SK-N-SH (cell line): ENCODE results near the gene NOP58. TPM values are rescaled to one million over a fixed set of nuclear protein-coding genes. Genes with fewer than 3 reads are reported as not detected.

Experiments
- CTCF ChIA-PET: fragments of 300-600, 350-600 bp; formaldehyde crosslinking; extraction: SDS; loops from one replicate; lab custom pipeline; 2021; lab: Yijun Ruan, JAX
- POLR2A ChIA-PET: fragments of 350-600 bp; sonication (Branson Sonifier 250); formaldehyde crosslinking; extraction: SDS; loops from one replicate; lab custom pipeline; 2020; ENCODE audit warnings: antibody characterized with exemption, inconsistent platforms; lab: Yijun Ruan, JAX
- DNase-seq: peaks from one replicate; pipeline ENCODE4 v3.0.0; 2012
- H2AFZ ChIP-seq: fragments of 200-600 bp; sonication (generic); 2 replicates; pipeline ENCODE4 v1.8.1; 2016; ENCODE audit warnings: antibody characterized with exemption, mild to moderate bottlenecking, low read depth
- H3F3A ChIP-seq: fragments of 200-600 bp; sonication (generic); replicated peaks from 2 replicates; pipeline ENCODE3; 2016; ENCODE audit warnings: antibody characterized with exemption, mild to moderate bottlenecking; ENCODE audit not compliant: insufficient read depth
- H3K27ac ChIP-seq, 2 experiments: fragments of 200-500 bp in 1 of 2; fragments of 200-600 bp in 1 of 2; sonication (Bioruptor generic) in 1 of 2; sonication (generic), shearing (Covaris generic) in 1 of 2; 2 replicates each; pipeline versions ENCODE4 v1.5.1 to v1.6.1; 2014 to 2016; ENCODE audit warnings: low read depth in 2 of 2, inconsistent platforms in 1 of 2, low read length in 1 of 2, mild to moderate bottlenecking in 1 of 2, mixed read lengths in 1 of 2
- H3K27me3 ChIP-seq: fragments of 200-600 bp; sonication (generic), shearing (Covaris generic); 2 replicates; pipeline ENCODE4 v1.6.1; 2016; ENCODE audit warnings: mixed run types; ENCODE audit not compliant: insufficient read depth
- H3K36me3 ChIP-seq, 2 experiments: fragments of 200-500 bp in 1 of 2; fragments of 200-600 bp in 1 of 2; sonication (Bioruptor generic) in 1 of 2; sonication (generic) in 1 of 2; replicated peaks in 1 of 2; 2 replicates each; pipeline versions ENCODE3 to v1.5.1; 2014 to 2016; ENCODE audit warnings: low read length in 1 of 2, mild to moderate bottlenecking in 1 of 2; ENCODE audit not compliant: insufficient read depth in 2 of 2, control insufficient read depth in 1 of 2
- H3K4me1 ChIP-seq, 2 experiments: fragments of 200-500 bp in 1 of 2; fragments of 200-600 bp in 1 of 2; sonication (Bioruptor generic) in 1 of 2; sonication (generic), shearing (Covaris generic) in 1 of 2; 2 replicates each; pipeline versions ENCODE4 v1.5.1 to v1.6.1; 2014 to 2016; ENCODE audit warnings: low read depth in 1 of 2, low read length in 1 of 2, mixed run types in 1 of 2; ENCODE audit not compliant: insufficient read depth in 2 of 2, control insufficient read depth in 1 of 2
- H3K4me2 ChIP-seq: fragments of 200-600 bp; sonication (generic), shearing (Covaris generic); 2 replicates; pipeline ENCODE4 v1.6.1; 2017; ENCODE audit warnings: mixed run types
- H3K4me3 ChIP-seq, 2 experiments: fragments of 200-500 bp in 1 of 2; fragments of 200-600 bp in 1 of 2; sonication (Bioruptor generic) in 1 of 2; sonication (generic), shearing (Covaris generic) in 1 of 2; 2 replicates each; pipeline versions ENCODE4 v1.5.1 to v1.8.1; 2014 to 2016; ENCODE audit warnings: low read depth in 2 of 2, inconsistent platforms in 1 of 2, low read length in 1 of 2, mild to moderate bottlenecking in 1 of 2, mixed read lengths in 1 of 2, moderate library complexity in 1 of 2
- H3K79me2 ChIP-seq: fragments of 200-600 bp; sonication (generic); 2 replicates; pipeline ENCODE4 v1.8.1; 2017; ENCODE audit warnings: mild to moderate bottlenecking; ENCODE audit not compliant: insufficient read depth
- H3K9ac ChIP-seq: fragments of 200-600 bp; sonication (generic); 2 replicates; pipeline ENCODE4 v1.6.1; 2017; ENCODE audit warnings: mixed run types
- H3K9me2 ChIP-seq: fragments of 200-600 bp; sonication (generic); 2 replicates; pipeline ENCODE4 v1.6.1; 2017; ENCODE audit warnings: mixed run types
- H3K9me3 ChIP-seq: fragments of 200-600 bp; sonication (generic); 2 replicates; pipeline ENCODE4 v1.6.1; 2017; ENCODE audit warnings: mixed run types, mild to moderate bottlenecking, moderate library complexity
- H4K20me1 ChIP-seq: fragments of 200-600 bp; sonication (generic); 2 replicates; pipeline ENCODE4 v1.6.1; 2017; ENCODE audit warnings: mild to moderate bottlenecking, mixed run types; ENCODE audit not compliant: insufficient read depth
- CTCF ChIP-seq: fragments of 200-600 bp; sonication (generic); IDR thresholded peaks from 2 replicates; pipeline ENCODE4 v1.6.1; 2017; ENCODE audit warnings: antibody characterized with exemption, mild to moderate bottlenecking, moderate library complexity
- EZH2phosphoT487 ChIP-seq: fragments of 200-600 bp; sonication (generic); IDR thresholded peaks from 2 replicates; pipeline ENCODE4 v1.6.1; 2017; ENCODE audit warnings: low read depth, mixed run types, mild to moderate bottlenecking, antibody characterized with exemption, moderate library complexity, borderline replicate concordance
- FOXJ3 ChIP-seq: sonication (generic); formaldehyde crosslinking; IDR thresholded peaks from 2 replicates; pipeline ENCODE4 v1.5.1; 2020; ENCODE audit warnings: mild to moderate bottlenecking, missing genetic modification reagents
- FOXM1 ChIP-seq: IDR thresholded peaks from 2 replicates; pipeline ENCODE4 v1.4.0; 2012; ENCODE audit warnings: low read depth, mild to moderate bottlenecking
- MAX ChIP-seq: IDR thresholded peaks from 2 replicates; pipeline ENCODE4 v1.4.0; 2012; ENCODE audit warnings: low read depth
- MXI1 ChIP-seq: IDR thresholded peaks from 2 replicates; pipeline ENCODE4 v1.6.1; 2012; ENCODE audit warnings: mild to moderate bottlenecking, low read depth, low read length, improper control_type of control experiment
- NFIC ChIP-seq: IDR thresholded peaks from 2 replicates; pipeline ENCODE4 v1.4.0; 2012; ENCODE audit warnings: borderline replicate concordance
- REST ChIP-seq: IDR thresholded peaks from 2 replicates; pipeline ENCODE4 v1.6.1; 2012; ENCODE audit warnings: mild to moderate bottlenecking, low read depth, low read length, moderate library complexity
- TAF1 ChIP-seq: IDR thresholded peaks from 2 replicates; pipeline ENCODE4 v1.6.1; 2012; ENCODE audit warnings: low read depth, mild to moderate bottlenecking, low read length, moderate library complexity, borderline replicate concordance
- TCF12 ChIP-seq: IDR thresholded peaks from 2 replicates; pipeline ENCODE4 v1.4.0; 2012
- TEAD4 ChIP-seq: IDR thresholded peaks from 2 replicates; pipeline ENCODE4 v1.4.0; 2012; ENCODE audit warnings: mild to moderate bottlenecking, borderline replicate concordance; ENCODE audit not compliant: insufficient read depth
- YY1 ChIP-seq: IDR thresholded peaks from 2 replicates; pipeline ENCODE4 v1.4.0; 2012; ENCODE audit warnings: low read depth, mild to moderate bottlenecking
- WGBS: methylation state at CpG from one replicate; pipeline ENCODE4 v1.1.6; 2017; ENCODE audit warnings: low lambda C conversion rate; 5-methylcytosine and 5-hydroxymethylcytosine counted together
- polyA plus RNA-seq, 3 experiments: library from polyadenylated mRNA; depleted of rRNA; stranded (reverse); fragments of >200 nt; gene quantifications; 2 replicates each; pipeline ENCODE4 v1.2.3, GENCODE V29; 2012
- TF ChIP-seq, protein P1 (sequence below): IDR thresholded peaks from 2 replicates; pipeline ENCODE4 v1.4.0; 2012; ENCODE audit warnings: low read depth, borderline replicate concordance

NOP58 gene
- polyA plus RNA-seq, 1 of the 3 experiments (the other 2 are of a cell fraction), result 37.4 TPM

DNA sequence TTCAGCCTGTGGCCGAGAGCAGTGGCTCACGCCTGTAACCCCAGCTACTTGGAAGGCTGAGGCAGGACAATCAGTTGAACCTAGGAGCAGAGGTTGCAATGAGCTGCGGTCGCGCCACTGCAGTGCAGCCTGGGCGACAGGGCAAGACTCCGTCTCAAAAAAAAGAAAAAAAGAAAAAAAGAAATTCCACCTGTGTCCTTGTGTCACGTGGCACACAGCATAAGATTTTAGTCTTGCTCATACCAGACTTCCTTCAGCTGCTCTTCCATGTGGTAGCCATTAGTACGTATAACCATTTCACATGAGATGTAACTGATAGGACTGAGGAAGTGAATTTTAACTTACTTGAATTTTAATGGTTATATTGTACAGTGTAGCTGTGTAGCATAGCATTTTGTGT lies 4.0 kb downstream of the NOP58 start:
- no peaks in the 10 kb centered on the region for H3K36me3 ChIP-seq
- H3K9me3 ChIP-seq, result no peaks in the 10 kb centered on the region
- 69% methylated on average over 9 of the region's 9 CpGs for WGBS
- peak; percentile 71 for TF ChIP-seq TCF12
- TF ChIP-seq, protein P1, sequence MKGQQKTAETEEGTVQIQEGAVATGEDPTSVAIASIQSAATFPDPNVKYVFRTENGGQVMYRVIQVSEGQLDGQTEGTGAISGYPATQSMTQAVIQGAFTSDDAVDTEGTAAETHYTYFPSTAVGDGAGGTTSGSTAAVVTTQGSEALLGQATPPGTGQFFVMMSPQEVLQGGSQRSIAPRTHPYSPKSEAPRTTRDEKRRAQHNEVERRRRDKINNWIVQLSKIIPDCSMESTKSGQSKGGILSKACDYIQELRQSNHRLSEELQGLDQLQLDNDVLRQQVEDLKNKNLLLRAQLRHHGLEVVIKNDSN, result peak; percentile 81
- peak; percentile 59 for TF ChIP-seq MAX
- TF ChIP-seq EZH2phosphoT487, result no peak
- TF ChIP-seq YY1, result peak; percentile 20; the same call in 1 of the 2 replicates
- peak overlapping the region in 1 of 2 experiments; percentile 29; a peak in 1 of 4 replicates for H3K27ac ChIP-seq
- no peak overlapping the region for H3K4me3 ChIP-seq
- H2AFZ ChIP-seq, result no peak overlapping the region
- no peak overlapping the region for H3K9ac ChIP-seq
- H3K4me2 ChIP-seq, result peak overlapping the region; percentile 47; the same call in 1 of the 2 replicates
- ChIA-PET POLR2A (interaction anchor here (1.1 kb wide), 1 partner anchor 32 kb away, joined by 3 read pairs; the partner anchor contains the start of gene SUMO1), CTCF (no interaction called here)
- no peaks in the 10 kb centered on the region for H3K9me2 ChIP-seq
- DNase-seq, result peak; percentile 24
- H3K27me3 ChIP-seq, result no peaks in the 10 kb centered on the region
- H3K79me2 ChIP-seq, result peaks cover 91% of the 10 kb centered on the region
- H3F3A ChIP-seq, result peaks cover 24% of the 10 kb centered on the region
- peaks cover 3 to 30% of the 10 kb centered on the region in 2 experiments; a peak in 3 of 4 replicates for H3K4me1 ChIP-seq
- H4K20me1 ChIP-seq, result peaks cover 82% of the 10 kb centered on the region

DNA sequence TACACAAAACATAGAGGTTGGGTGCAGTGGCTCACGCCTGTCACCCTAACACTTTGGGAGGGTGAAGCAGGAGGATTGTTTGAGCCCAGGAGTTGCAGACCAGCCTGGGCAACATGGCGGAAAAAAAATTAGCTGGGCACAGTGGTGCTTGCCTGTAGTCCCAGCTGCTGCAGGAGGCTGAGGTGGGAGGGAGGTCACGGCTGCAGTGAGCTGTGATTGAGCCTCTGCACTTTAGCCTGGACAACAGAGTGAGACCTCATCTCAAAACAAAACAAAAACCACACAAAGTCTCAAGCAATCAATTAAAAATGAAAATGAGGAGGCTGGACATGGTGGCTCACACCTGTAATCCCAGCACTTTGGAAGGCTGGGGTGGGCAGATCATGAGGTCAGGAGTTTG lies 4.9 kb downstream of the NOP58 start:
- peaks cover 26% of the 10 kb centered on the region for H3F3A ChIP-seq
- peak overlapping the region in 1 of 2 experiments; percentile 29; a peak in 1 of 4 replicates for H3K27ac ChIP-seq
- H3K79me2 ChIP-seq, result peaks cover 100% of the 10 kb centered on the region
- H3K27me3 ChIP-seq, result no peaks in the 10 kb centered on the region
- ChIA-PET CTCF (no interaction called here), POLR2A (no interaction called here)
- H3K9me2 ChIP-seq, result no peaks in the 10 kb centered on the region
- H2AFZ ChIP-seq, result no peak overlapping the region
- no peak overlapping the region for H3K4me2 ChIP-seq
- no peak overlapping the region for H3K9ac ChIP-seq
- peaks cover 4 to 6% of the 10 kb centered on the region in 2 experiments for H3K36me3 ChIP-seq
- no peak for TF ChIP-seq TAF1
- TF ChIP-seq CTCF, result no peak
- TF ChIP-seq MAX, result no peak
- TF ChIP-seq, protein P1, result no peak
- TF ChIP-seq FOXJ3 (CRISPR knock-in tag), result no peak
- no peak for TF ChIP-seq NFIC
- TF ChIP-seq MXI1, result no peak
- TF ChIP-seq FOXM1, result no peak
- no peak for TF ChIP-seq TEAD4
- no peak for TF ChIP-seq REST
- no peaks in the 10 kb centered on the region for H3K9me3 ChIP-seq
- H3K4me3 ChIP-seq, result no peak overlapping the region
- 93% methylated on average over 3 of the region's 3 CpGs for WGBS
- peaks cover 3 to 30% of the 10 kb centered on the region in 2 experiments; a peak in 3 of 4 replicates for H3K4me1 ChIP-seq
- no peak for DNase-seq
- peaks cover 91% of the 10 kb centered on the region for H4K20me1 ChIP-seq
